ENCODE measurements around the gene RSL1D1.
"Not testable (repeated sequence)": the region's sequence is repeated elsewhere in the genome, so short reads cannot be mapped to it uniquely, and the experiment has no call there.

The RSL1D1 gene

DNA sequence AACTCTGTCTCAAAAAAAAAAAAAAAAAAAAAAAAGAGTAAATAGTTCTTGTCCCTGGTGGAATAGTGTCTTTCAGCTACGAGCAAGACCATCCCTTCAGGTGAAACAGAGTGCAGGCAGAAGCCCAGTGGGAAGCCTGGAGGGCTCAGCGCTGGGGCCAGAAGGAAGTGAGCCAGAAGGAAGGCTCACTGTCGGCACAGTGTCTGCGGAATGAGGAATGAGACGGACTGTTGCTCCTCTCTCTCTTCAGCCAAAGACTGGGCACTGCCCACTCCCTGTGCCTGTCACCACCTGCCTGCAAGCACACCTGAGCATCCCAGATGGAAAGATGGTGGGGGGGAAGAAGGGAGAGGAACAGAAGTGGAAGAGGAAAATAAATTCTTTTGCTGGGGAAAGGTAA lies 7.5 kb downstream of the RSL1D1 start:
- no peak for DNase-seq (ENCODE audit: low read depth, low spot score)

- no peak for DNase-seq (ENCODE audit: low read depth, low spot score)
Observed at GRCh38 chr16:11843206-11843605, 8.1 kb downstream of the RSL1D1 start.

DNA sequence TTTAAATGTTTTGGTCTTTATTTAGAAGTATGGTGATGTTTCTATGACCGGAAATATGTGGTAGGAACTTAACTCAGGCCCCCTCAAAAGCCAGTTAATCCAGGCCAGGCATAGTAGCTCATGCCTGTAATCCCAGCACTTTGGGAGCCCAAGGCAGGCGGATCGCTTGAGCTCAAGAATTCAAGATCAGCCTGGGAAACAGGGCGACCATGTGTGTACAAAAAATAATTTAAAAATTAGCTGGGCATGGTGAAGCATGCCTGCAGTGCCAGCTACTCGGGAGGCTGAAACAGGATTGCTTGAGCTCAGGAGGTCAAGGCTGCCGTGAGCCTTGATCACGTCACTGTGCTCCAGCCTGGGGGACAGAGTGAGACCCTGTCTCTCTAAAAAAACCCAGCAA lies 10.3 kb downstream of the RSL1D1 start:
- DNase-seq (ENCODE audit: low read depth, low spot score): no peak

DNA sequence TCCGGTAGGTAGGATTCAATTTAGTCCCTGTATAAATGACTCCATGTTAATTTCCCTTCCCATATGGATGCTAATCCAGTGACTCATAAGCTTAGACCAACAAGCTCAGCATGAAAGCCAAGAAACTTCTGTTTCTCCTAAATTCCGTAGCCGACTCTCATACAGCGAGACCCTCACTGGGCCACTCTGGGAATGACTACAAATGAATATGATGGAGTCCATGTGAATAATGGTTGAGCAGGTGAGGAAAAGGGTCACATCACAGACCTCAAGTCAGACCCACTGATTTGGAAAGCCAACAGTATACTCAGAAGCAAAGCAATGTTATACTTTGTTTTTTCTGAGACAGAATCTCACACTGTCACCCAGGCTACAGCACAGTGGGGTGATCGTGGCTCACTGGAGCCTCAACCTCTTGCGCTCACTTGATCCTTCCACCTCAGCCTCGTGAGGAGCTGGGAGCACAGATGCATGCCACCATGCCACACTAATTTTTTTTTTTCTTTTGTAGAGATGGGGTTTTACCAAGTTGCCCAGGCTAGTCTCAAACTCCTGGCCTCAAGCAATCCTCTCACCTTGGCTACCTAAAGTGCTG lies 14.6 kb downstream of the RSL1D1 start:
- peak; percentile 92 for DNase-seq (ENCODE audit: low read depth, low spot score)

DNA sequence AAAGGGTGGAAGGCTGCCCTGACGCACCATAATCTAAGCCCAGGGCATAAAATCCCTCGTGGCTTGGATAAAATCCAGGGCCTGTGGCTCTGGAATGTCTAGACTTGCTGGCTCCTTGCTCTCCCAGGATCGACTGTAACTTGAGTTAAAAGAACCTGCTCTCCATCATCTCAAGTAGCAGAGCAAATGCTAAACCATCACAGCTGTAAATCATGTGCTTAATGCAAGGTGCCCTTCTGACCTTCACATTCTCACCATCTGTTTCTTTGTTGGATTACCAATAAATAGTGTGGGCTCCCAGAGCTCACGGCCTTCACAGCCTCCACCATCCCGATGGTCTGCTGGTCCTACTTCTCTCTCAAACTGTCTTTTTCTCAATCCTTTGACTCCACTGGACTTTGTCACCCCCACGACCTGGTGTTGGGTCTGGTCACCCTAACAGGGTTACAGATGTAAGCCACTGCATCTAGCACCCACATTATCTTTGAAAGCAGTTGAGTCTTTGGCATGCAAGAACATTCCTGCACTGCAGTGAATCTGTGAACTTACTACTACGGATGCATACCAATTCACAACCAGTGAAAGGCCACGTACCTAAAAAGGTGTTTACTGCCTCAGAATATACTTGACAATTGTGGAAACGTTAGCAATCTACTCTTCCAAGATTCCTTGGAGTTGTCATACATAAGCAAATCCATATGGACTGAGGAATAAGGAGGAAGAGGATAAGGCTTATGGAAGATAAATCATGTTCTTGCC lies 15.3 kb downstream of the RSL1D1 start:
- DNase-seq (ENCODE audit: low read depth, low spot score): peak; percentile 72

- no peak for DNase-seq (ENCODE audit: low read depth, low spot score)
Observed at GRCh38 chr16:11835309-11835708, 16.0 kb downstream of the RSL1D1 start.

DNA sequence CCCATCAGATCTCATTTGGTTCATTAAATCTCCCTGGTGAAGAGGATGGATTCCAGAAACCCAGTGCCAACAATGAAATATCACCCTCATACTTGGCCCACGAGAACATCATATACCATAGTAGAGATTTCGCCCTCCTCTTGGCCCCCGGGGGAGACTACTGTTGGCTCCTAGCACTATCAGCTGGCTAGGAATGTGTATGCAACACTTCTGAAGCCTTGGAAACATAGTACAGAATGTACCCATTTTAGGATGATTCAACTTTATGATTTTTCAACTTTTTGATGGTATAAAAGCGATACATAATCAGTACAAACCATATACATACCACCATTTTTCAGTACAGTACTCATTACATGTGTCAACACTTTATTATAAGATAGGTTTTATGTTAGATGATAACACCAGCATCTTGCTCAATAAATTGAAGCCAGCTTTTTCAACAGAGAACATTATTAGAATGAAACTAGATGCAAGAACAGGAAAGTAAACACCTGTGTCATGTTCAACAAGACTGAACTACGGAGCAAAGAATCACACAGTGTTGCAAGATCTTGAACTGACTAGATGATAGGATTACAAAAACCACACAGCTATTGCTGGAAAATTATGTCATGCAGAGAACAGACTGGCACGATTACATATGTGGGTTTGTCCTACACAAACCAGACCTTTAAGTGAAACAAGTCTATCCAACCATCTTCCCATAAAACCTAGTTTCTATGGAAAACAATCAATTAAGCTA lies 17.2 kb downstream of the RSL1D1 start:
- peak; percentile 30 for DNase-seq (ENCODE audit: low read depth, low spot score)

GRCh38 chr16:11828696-11829095 lies 22.6 kb downstream of the RSL1D1 start:
- DNase-seq (ENCODE audit: low read depth, low spot score): no peak

DNA sequence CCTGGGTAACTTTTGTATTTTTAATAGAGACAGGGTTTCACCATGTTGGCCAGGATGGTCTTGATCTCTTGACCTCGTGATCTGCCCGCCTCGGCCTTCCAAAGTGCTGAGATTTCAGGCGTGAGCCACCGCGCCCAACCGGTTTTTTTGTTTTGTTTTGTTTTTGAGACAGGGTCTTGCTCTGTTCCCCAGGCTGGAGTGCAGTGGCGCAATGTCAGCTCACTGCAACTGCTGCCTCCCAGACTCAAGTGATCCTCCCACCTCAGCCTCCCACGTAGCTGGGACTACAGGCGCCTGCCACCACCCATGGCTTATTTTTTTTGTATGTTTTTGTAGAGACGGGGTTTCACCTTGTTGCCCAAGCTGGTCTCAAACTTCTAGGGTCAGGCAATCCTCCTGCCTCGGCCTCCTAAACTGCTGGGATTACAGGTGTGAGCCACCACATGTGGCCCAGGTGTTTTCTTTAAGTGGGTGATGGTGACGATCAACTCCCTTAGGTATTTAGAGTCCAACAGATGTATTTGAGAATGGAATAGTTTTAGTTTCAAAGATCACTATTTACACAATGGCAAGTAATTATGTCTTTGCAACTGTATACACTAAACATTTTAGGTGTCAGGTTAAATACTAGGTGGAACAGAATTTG lies 25.7 kb downstream of the RSL1D1 start:
- DNase-seq (ENCODE audit: low read depth, low spot score): not testable (repeated sequence)

GRCh38 chr16:11824362-11824761 lies 27.0 kb downstream of the RSL1D1 start:
- DNase-seq (ENCODE audit: low read depth, low spot score): no peak

GRCh38 chr16:11823645-11824044 lies 27.7 kb downstream of the RSL1D1 start:
- not testable (repeated sequence) for DNase-seq (ENCODE audit: low read depth, low spot score)

GRCh38 chr16:11819798-11820197 lies 31.5 kb downstream of the RSL1D1 start:
- DNase-seq (ENCODE audit: low read depth, low spot score): no peak

DNA sequence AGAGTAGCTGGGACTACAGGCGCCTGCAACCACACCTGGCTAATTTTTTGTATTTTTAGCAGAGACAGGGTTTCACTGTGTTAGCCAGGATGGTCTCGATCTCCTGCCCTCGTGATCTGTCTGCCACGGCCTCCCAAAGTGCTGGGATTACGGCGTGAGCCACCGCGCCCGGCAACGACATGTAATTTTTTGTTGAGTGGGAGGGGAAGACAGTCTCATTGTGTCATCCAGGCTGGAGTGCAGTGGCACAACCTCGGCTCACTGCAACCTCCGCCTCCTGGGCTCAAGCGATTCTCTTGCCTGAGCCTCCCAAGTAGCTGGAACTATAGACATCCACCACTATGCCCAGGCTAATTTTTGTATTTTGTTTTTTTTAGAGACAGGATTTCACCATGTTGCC lies 32.4 kb downstream of the RSL1D1 start:
- DNase-seq (ENCODE audit: low read depth, low spot score): not testable (repeated sequence)

- DNase-seq (ENCODE audit: low read depth, low spot score): no peak
Observed at GRCh38 chr16:11816123-11816522, 35.2 kb downstream of the RSL1D1 start.

GRCh38 chr16:11814800-11815199 lies 36.5 kb downstream of the RSL1D1 start:
- DNase-seq (ENCODE audit: low read depth, low spot score): not testable (repeated sequence)

- no peak for DNase-seq (ENCODE audit: low read depth, low spot score)
Observed at GRCh38 chr16:11806721-11807120, 44.6 kb downstream of the RSL1D1 start.

GRCh38 chr16:11805556-11805955 lies 45.8 kb downstream of the RSL1D1 start:
- no peak for DNase-seq (ENCODE audit: low read depth, low spot score)

DNA sequence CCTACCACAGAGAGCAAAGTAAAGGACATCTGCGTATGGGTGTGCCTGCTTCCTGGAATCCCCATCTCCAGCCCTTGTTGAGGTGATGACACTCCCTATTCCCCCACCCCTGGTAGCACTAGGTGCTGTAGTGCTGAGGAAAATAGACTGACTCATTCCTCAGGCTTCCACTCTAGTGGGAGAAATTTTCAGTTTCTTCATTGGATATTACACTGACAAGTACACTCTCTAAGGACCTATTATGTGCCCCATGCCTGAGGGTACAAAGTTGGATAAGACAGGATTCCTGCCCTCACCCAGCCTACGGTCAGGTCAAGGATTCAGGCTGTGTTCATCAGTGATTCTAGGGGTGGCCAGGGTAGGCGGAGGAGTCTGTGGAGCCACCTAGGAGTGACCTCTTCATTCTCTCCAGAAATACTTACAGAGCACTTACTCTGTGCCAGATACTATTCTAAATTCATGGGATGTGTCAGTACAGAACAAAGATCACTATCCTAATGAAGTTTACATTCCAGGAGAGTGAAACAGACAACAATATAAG lies 49.8 kb downstream of the RSL1D1 start:
- no peak for DNase-seq (ENCODE audit: low read depth, low spot score)

DNA sequence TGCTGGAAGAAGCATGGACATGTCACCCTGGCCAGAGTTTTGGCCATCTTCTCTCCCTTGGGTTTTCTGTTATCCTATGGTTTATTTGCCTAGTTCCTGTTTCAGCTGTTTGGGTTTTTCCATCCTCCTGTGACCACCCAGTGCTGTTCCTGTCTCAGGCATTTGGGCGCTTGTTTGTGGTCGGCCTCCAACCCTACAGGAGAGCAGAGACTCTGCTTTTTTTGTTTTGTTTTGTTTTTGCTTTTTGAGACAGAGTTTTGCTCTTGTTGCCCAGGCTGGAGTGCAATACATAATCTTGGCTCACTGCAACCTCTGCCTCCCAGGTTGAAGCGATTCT lies 51.0 kb downstream of the RSL1D1 start:
- DNase-seq (ENCODE audit: low read depth, low spot score): no peak

GRCh38 chr16:11799509-11800381 lies 51.6 kb downstream of the RSL1D1 start:
- DNase-seq (ENCODE audit: low read depth, low spot score): no peak

GRCh38 chr16:11799017-11799381 lies 52.3 kb downstream of the RSL1D1 start:
- DNase-seq (ENCODE audit: low read depth, low spot score): no peak
